GM21723 (cell line): ENCODE data around the gene PRKN.

Experiments used
- ATAC-seq: cut with Tn5 transposase; IDR thresholded peaks from one replicate; pipeline ENCODE4 v1.9.1; 2021; ENCODE audit warnings: mild to moderate bottlenecking, moderate library complexity; ENCODE audit not compliant: unreplicated experiment

The PRKN gene

GRCh38 chr6:162151021-162151665, 576.4 kb downstream of the PRKN start:
- no peak for ATAC-seq

GRCh38 chr6:162150295-162150694, 577.3 kb downstream of the PRKN start:
- no peak for ATAC-seq

- ATAC-seq, result no peak
Observed at GRCh38 chr6:162149786-162150185, 577.8 kb downstream of the PRKN start.

GRCh38 chr6:162147805-162148204, 579.8 kb downstream of the PRKN start:
- ATAC-seq, result no peak

- ATAC-seq, result no peak
Observed at GRCh38 chr6:162147281-162147680, 580.3 kb downstream of the PRKN start.

GRCh38 chr6:162140251-162140852, 587.2 kb downstream of the PRKN start:
- no peak for ATAC-seq

- ATAC-seq, result no peak
Observed at GRCh38 chr6:162125659-162126058, 601.9 kb downstream of the PRKN start.

GRCh38 chr6:162124710-162125435, 602.7 kb downstream of the PRKN start:
- no peak for ATAC-seq

GRCh38 chr6:162123797-162124196, 603.8 kb downstream of the PRKN start:
- ATAC-seq, result no peak

GRCh38 chr6:162119341-162119740, 608.2 kb downstream of the PRKN start:
- no peak for ATAC-seq

GRCh38 chr6:162118706-162119105, 608.9 kb downstream of the PRKN start:
- ATAC-seq, result no peak

- no peak for ATAC-seq
Observed at GRCh38 chr6:162116902-162117525, 610.6 kb downstream of the PRKN start.

- ATAC-seq, result no peak
Observed at GRCh38 chr6:162109480-162110050, 618.0 kb downstream of the PRKN start.

GRCh38 chr6:162108041-162108440, 619.5 kb downstream of the PRKN start:
- ATAC-seq, result no peak

- ATAC-seq, result no peak
Observed at GRCh38 chr6:162100096-162100495, 627.5 kb downstream of the PRKN start.

- no peak for ATAC-seq
Observed at GRCh38 chr6:162099685-162100084, 627.9 kb downstream of the PRKN start.

- no peak for ATAC-seq
Observed at GRCh38 chr6:162092816-162093502, 634.6 kb downstream of the PRKN start.

GRCh38 chr6:162090734-162091133, 636.8 kb downstream of the PRKN start:
- ATAC-seq, result no peak

- no peak for ATAC-seq
Observed at GRCh38 chr6:162088091-162088490, 639.5 kb downstream of the PRKN start.

GRCh38 chr6:162085561-162085960, 642.0 kb downstream of the PRKN start:
- no peak for ATAC-seq

- ATAC-seq, result no peak
Observed at GRCh38 chr6:162082520-162082919, 645.0 kb downstream of the PRKN start.
